GM04504 (cell line): ENCODE results near the gene ROM1.
"Not testable (repeated sequence)": the region's sequence is repeated elsewhere in the genome, so short reads cannot be mapped to it uniquely, and the experiment has no call there.

Experiments
- DNase-seq: peaks from one replicate; pipeline ENCODE4 v3.0.0-alpha.2; 2012; ENCODE audit warnings: low read depth

Gene ROM1

DNA sequence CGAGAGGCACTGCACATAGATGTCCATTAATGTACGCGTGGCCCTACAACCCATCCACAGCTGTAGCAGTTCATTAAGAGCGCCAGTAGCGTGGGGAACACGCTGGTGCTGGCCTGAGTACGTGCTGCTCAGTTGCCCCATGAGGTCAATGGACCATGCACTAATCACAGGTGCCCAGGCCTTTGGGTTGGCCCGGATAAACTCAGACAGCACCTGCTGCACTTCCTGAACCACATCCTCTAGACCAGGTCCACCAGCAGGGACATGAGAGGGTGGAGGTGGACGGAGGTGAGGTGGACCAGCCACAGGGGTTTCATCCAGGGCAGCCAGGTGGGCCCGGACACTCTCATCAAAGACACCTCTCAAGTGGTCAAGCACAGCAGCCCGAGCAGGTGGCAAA lies 36.4 kb downstream of the ROM1 start:
- DNase-seq: no peak

GRCh38 chr11:62650283-62650682 lies 37.2 kb downstream of the ROM1 start:
- DNase-seq: not testable (repeated sequence)

- DNase-seq: no peak
These were observed 39.3 kb downstream of the ROM1 start for GRCh38 chr11:62652161-62653006.

DNA sequence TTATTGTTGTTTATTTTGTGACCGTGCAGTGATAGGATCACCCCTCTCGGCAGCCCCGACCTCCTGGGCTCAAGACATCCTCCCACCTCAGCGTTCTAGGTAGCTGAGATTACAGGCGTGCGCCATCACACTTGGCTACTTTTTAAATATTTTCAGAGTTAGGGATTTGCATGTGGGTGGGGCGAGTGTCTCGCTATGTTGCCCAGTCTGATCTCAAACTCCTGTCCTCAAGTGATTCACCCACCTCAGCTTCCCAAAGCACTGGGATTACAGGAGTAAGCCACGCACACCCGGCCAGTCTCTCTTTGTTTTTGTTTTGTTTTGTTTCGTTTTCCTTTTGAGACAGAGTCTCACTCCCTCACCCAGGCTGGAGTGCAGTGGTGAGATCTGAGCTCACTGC lies 41.2 kb downstream of the ROM1 start:
- no peak for DNase-seq

DNA sequence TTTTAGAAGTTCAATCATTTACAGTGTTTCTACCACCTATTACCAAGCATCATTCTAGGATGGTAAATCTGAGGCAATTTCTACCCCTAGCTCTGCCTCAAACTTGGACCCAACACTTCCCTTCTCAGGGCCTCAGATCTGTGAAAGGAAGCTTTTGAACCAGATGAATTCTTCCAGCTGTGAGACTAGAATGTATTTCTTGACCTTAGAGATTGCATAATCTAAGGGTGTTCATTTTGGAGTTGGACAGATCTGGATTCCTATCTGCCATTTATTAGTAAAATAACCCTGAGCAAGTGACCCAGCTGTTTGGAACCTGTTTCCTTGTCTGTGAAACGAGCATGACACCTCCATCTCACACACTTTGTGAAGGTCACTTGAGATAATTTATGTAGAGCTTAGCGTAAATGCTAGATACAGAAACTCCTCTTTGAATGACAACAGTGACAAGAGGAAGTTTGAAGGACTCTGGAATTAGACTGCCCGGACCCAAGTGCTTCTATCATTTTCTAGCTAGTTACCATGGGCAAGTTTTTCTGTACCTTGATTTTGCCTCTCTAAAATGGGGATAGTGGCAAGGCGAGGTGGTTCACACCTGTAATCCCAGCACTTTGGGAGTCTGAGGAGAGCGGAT lies 43.9 kb downstream of the ROM1 start:
- no peak for DNase-seq

- no peak for DNase-seq
These were observed 51.5 kb downstream of the ROM1 start for GRCh38 chr11:62664405-62665074.
